Measurements from ENCODE around the gene TEX52.

Gene TEX52

GRCh38 chr12:2833327-2833726 lies 23.5 kb downstream of the TEX52 start:
- H3K4me2 ChIP-seq (ENCODE audit: insufficient read depth, low read length) = no peak overlapping the region
- ATAC-seq (ENCODE audit: insufficient read depth, low read depth) = no peak
- H3K9ac ChIP-seq (ENCODE audit: low read depth, low read length) = no peak overlapping the region
- H3K4me3 ChIP-seq (ENCODE audit: low read depth in 1 of 2, low read length in 2 of 2) = no peak overlapping the region
- TF ChIP-seq CTCF (IDR thresholded peaks at IDR 0.05; ENCODE audit: borderline replicate concordance, extremely low read depth, low read length, poor library complexity, severe bottlenecking) (no peak), EZH2 (IDR thresholded peaks at IDR 0.05; ENCODE audit: borderline replicate concordance, low read depth, low read length, severe bottlenecking) (no peak)
- H3K27me3 ChIP-seq (ENCODE audit: insufficient read depth, low read length, poor library complexity) = no peaks in the 10 kb centered on the region
- no peaks in the 10 kb centered on the region for H3K4me1 ChIP-seq (ENCODE audit: insufficient read depth, low read length)
- H3K9me3 ChIP-seq (ENCODE audit: insufficient read depth, low read length, severe bottlenecking) = no peaks in the 10 kb centered on the region
- H4K20me1 ChIP-seq (ENCODE audit: insufficient read depth, low read length) = no peaks in the 10 kb centered on the region; the same call in 1 of the 2 replicates
- H3K27ac ChIP-seq (ENCODE audit: low read length) = no peak overlapping the region
- H3K36me3 ChIP-seq (ENCODE audit: insufficient read depth, low read length) = peaks cover 11% of the 10 kb centered on the region; the same call in 1 of the 2 replicates
- DNase-seq = no peak
- no peak overlapping the region for H2AFZ ChIP-seq (ENCODE audit: low read depth, low read length)
- H3K79me2 ChIP-seq (ENCODE audit: insufficient read depth, low read length) = no peaks in the 10 kb centered on the region

- no peak for ATAC-seq (ENCODE audit: insufficient read depth, low read depth)
- no peak for TF ChIP-seq CTCF (IDR thresholded peaks at IDR 0.05; ENCODE audit: borderline replicate concordance, extremely low read depth, low read length, poor library complexity, severe bottlenecking)
- TF ChIP-seq EZH2 (IDR thresholded peaks at IDR 0.05; ENCODE audit: borderline replicate concordance, low read depth, low read length, severe bottlenecking) = no peak
- Histone ChIP-seq H4K20me1 (ENCODE audit: insufficient read depth, low read length) (no peaks in the 10 kb centered on the region; the same call in 1 of the 2 replicates), H3K79me2 (ENCODE audit: insufficient read depth, low read length) (no peaks in the 10 kb centered on the region), H2AFZ (ENCODE audit: low read depth, low read length) (no peak overlapping the region), H3K4me1 (ENCODE audit: insufficient read depth, low read length) (no peaks in the 10 kb centered on the region), H3K4me3 (ENCODE audit: low read depth in 1 of 2, low read length in 2 of 2) (no peak overlapping the region), H3K27ac (ENCODE audit: low read length) (no peak overlapping the region), H3K4me2 (ENCODE audit: insufficient read depth, low read length) (no peak overlapping the region), H3K27me3 (ENCODE audit: insufficient read depth, low read length, poor library complexity) (no peaks in the 10 kb centered on the region), H3K9ac (ENCODE audit: low read depth, low read length) (no peak overlapping the region), H3K9me3 (ENCODE audit: insufficient read depth, low read length, severe bottlenecking) (no peaks in the 10 kb centered on the region), H3K36me3 (ENCODE audit: insufficient read depth, low read length) (peaks cover 16% of the 10 kb centered on the region)
- DNase-seq = no peak
These were observed 24.2 kb downstream of the TEX52 start for GRCh38 chr12:2832550-2833127.

- Histone ChIP-seq H3K27ac (ENCODE audit: low read length) (no peak overlapping the region), H2AFZ (ENCODE audit: low read depth, low read length) (no peak overlapping the region), H3K79me2 (ENCODE audit: insufficient read depth, low read length) (no peaks in the 10 kb centered on the region), H3K4me1 (ENCODE audit: insufficient read depth, low read length) (no peaks in the 10 kb centered on the region), H3K4me2 (ENCODE audit: insufficient read depth, low read length) (no peak overlapping the region), H3K4me3 (ENCODE audit: low read depth in 1 of 2, low read length in 2 of 2) (no peak overlapping the region), H3K36me3 (ENCODE audit: insufficient read depth, low read length) (peaks cover 43% of the 10 kb centered on the region), H4K20me1 (ENCODE audit: insufficient read depth, low read length) (no peaks in the 10 kb centered on the region; the same call in 1 of the 2 replicates), H3K9ac (ENCODE audit: low read depth, low read length) (no peak overlapping the region), H3K27me3 (ENCODE audit: insufficient read depth, low read length, poor library complexity) (no peaks in the 10 kb centered on the region), H3K9me3 (ENCODE audit: insufficient read depth, low read length, severe bottlenecking) (no peaks in the 10 kb centered on the region)
- TF ChIP-seq CTCF (IDR thresholded peaks at IDR 0.05; ENCODE audit: borderline replicate concordance, extremely low read depth, low read length, poor library complexity, severe bottlenecking) (no peak), EZH2 (IDR thresholded peaks at IDR 0.05; ENCODE audit: borderline replicate concordance, low read depth, low read length, severe bottlenecking) (no peak)
- ATAC-seq (ENCODE audit: insufficient read depth, low read depth) (no peak), DNase-seq (no peak)
These were observed 27.6 kb downstream of the TEX52 start for GRCh38 chr12:2829275-2829674.

All from DND-41 (cell line).